HG03280 (cell line): Measurements from ENCODE around the gene ZFYVE27.

Experiments used
- ATAC-seq: cut with Tn5 transposase; IDR thresholded peaks from one replicate; pipeline ENCODE4 v1.9.1; 2021; ENCODE audit warnings: mild to moderate bottlenecking, moderate library complexity; ENCODE audit not compliant: unreplicated experiment

ZFYVE27 gene

DNA sequence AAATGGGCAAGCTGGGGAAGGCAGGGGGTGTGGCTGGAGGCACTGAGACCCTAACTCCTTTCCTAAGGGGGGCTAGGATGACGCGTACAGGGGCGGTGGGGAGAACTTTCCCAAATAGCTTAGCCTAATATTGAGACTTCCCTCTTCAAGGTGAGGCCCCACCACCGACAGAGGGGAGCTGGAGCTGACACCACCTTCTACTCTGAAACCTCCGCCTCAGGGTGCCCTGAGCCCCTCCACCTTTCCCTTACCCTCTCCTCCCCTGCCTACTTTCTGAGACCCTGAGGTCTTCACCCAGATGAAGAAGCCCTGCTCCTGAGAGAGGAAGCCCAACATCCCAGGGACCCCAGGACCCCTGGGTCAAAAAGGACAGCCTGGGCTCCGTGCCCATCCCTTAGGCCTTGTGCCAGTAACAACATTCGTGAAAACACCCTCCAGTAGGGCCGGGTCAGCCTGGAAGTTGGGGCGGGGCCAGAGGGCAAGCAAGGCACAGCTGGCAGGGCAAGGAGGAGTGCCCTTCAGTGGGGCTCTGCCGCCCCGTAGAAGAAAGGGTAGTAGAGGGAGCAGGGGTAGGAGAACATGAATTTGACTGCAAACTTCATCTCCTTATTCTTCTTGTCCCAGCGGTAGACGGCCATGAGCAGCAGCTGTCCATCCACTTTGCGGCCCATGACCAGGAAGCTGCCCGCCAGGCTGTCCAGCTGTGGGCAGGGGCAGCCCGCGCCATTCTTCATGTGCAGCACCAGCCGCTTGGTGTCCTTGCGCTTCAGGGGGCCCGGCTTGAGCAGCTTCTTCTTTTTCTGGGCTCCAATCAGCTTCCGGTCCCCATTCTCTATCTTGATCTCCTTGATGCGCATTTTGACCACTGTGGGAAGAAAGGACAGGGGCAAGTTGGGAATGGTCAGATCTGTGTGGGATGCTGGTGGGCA is 30.3 kb downstream of the ZFYVE27 start:
- ATAC-seq: no peak

DNA sequence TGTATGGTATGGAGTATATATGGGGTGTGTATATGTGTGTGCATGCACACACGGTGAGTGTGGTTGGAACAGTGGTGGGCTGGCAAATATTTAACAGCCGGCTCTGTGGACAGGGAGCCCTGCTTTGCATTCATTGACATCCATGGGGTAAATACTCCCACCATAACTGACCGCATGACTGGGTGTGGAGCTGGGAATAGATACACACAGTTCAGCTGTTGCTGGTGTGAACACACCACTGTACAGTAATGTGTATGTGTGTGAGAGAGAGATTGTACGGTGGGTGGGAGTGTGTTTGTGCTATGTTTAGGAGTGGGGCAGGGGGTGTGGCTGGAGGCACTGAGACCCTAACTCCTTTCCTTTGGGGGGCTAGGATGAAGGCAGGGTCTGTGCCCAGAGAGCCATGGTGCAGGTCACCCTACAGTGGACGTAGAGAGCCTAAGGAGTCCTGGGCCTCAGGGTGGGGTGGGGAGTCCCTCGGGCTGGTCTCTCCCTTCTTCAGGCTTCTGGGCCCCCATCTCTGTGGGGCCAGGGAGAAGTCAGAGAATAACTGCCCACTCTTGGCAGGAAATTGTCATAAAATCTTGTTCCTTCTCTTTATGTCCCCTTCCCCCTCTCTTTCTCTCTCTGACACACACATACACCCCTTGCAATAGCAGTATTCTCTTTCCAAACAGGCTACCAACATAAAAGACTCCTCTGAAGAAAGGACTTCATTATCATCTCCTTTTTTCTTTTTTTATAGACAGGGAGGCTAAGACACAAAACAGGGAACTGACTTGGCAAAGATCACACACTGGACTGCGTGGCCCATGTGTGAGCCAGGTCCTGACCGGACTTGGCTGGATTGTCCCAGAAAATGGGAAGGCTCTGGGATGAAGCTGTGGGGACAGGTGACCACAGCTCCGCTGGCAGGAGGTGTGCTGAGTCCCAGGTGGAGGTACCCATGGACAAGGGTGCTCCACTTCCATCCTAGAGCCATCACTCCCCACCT is 31.7 kb downstream of the ZFYVE27 start:
- ATAC-seq: no peak

DNA sequence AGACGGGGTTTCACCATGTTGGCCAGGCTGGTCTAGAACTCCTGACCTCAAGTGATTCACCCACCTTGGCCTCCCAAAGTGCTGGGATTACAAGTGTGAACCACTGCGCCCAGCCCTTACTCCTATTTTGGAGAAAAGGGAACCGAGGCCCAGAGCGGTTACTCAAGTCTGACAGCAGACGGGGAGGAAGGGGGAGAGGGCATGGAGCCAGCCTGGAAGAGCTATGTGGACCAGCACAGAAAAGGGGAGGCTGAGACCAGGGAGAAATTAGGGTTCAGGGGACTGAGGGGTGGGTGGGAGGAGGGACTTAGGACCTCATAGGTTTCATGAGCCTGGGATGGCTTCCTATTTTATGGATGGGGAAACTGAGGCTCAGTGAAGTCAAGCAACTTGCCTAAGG is 33.3 kb downstream of the ZFYVE27 start:
- ATAC-seq: no peak

DNA sequence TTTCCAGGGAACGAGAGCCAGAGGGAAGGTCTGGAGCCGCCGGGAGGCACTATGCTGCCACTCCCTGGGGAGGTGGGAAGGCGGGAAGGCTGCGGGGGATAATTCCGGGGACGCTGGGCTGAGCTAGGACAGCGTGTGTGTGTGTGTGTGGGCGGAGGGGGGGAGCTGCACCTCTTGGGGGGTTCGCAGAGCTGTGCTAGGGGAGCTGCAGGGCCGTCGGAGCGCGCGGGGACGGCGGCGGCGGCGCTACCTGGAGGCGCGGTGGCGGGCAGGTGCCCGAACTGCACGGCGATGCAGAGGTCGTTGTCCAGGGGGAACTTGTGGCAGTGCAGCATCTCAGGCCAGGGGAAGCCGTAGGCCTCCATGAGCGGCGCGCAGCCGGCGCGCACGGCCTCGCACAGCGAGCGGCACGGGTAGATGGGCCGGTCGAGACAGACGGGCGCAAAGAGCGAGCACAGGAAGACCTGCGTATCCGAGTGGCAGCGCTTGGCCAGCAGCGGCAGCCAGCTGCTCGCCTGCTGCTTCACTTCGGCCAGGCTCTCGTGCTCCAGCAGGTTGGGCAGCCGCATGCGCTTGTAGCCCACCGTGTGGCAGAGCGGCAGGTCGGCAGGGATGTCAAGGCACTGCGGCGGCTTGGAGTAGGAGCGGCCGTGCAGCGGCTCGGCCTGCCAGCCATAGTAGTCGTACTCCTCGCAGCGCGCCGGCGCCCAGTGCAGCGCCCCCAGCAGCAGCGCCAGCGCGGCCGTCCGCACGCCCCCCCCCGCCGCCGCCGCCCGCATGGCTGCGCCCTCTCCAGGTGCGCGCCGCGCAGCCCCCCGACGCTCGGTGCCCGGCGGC is 34.3 kb downstream of the ZFYVE27 start:
- no peak for ATAC-seq

DNA sequence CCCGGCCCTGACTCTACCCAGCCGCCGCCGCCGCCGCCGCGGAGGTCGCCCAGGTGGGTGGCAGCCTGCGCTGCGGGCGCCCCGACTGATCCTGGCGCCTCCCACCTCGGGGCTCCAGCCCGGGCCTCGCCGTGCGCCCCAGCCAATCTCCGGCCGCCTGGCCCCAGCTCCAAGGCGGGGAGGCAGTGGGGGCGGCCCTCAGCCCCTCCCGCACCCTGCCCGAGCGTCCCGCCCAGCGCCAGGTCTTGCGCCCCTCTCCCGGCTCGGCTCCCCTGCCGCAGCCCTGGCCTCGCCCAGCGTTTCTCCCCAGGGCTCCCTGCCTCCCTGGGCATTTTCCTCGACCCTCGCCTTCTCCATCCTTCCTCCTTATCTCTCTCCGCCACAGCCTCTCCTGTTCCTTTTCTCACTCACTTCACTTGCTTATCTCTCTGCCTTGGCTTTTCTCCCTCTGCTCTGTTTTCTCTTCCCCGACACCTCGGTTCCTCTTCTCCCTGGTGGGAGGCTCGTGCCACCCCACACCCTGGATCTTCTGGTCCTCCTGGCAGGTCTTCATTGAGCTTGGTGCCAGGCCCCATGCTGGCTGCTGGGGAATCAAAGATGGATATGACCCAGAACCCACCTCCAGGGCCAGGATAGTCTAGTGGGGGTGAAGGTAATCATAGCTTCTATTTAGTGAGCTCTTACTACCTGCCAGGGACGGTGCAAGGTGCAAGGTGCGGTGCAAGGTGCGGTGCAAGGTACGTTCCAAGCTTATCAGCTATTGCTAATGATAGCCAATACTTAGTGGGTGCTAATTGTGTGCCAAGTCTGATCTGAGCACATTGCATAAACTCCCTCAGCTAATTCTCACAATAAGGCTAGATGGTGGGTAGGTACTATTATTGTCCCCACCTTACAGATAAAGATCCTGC is 35.2 kb downstream of the ZFYVE27 start, which contains the start of gene SFRP5:
Gene SFRP5, minus strand, starts transcription at position 87 of the 911 bp plus-strand sequence. CDS start 166 bp downstream, outside the sequence.
- ATAC-seq: no peak

DNA sequence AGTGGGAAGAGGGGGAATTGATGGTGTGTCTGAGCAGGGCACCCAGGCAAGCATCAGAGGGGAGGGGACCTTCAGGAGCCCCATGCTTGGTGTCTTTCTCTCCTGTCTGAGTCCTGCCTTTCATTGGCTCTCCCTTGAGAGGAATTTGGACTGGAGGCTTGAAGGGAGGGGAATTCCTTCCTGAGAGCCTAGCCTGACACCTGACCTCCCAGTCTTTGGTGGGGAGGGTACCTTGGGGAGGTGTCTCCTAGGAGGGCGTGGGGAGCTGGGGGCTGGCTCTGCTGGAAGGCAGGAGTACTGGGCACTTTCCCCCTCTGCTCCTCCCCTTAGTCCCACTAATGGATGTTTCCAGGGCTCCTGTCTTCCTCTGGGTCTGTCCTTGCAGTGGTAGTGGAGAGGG is 36.2 kb downstream of the ZFYVE27 start:
- ATAC-seq: no peak

DNA sequence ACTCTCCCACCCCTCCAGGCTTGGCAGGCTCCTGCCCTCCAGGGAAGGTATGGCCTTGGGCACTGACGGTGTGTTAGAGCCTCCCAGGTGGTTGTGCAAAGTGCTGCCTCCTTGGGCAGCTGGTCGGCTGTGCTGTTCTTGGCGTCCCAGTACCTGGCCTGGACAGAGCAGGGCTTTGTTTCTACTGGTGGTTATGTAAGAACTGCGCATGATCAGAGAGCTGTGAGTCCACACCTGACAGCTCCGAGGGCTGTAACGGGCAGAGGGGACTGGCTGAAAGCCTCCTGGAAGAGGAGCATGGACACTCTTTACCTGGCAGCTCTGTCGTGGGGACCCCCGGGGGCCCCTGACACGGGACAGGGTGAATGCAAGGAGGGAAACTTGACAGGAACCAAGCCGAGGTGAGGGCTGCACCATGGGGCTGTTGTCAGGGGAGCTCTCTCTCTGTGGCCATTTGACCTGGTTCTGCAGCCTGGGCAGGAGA is 37.9 kb downstream of the ZFYVE27 start:
- no peak for ATAC-seq

DNA sequence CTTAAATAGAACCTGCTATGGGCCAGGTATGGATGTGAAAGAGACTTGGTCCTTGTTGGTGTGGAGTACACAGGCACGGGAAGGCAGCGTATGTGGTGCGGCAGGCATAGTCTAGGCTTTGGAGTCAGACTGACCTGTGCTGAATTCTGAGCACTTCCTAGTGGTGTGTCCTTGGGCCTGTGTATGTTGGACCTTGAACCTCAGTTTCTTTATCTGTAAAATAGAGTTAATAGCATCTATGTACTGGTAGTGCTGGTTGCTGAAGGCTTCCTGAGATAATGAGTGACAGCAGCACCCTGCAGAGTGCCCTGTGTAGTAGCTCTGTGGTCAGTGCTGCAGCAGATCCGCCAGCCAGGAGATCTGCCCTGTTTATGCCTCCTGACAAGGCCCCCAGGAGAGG is 40.2 kb downstream of the ZFYVE27 start:
- no peak for ATAC-seq

DNA sequence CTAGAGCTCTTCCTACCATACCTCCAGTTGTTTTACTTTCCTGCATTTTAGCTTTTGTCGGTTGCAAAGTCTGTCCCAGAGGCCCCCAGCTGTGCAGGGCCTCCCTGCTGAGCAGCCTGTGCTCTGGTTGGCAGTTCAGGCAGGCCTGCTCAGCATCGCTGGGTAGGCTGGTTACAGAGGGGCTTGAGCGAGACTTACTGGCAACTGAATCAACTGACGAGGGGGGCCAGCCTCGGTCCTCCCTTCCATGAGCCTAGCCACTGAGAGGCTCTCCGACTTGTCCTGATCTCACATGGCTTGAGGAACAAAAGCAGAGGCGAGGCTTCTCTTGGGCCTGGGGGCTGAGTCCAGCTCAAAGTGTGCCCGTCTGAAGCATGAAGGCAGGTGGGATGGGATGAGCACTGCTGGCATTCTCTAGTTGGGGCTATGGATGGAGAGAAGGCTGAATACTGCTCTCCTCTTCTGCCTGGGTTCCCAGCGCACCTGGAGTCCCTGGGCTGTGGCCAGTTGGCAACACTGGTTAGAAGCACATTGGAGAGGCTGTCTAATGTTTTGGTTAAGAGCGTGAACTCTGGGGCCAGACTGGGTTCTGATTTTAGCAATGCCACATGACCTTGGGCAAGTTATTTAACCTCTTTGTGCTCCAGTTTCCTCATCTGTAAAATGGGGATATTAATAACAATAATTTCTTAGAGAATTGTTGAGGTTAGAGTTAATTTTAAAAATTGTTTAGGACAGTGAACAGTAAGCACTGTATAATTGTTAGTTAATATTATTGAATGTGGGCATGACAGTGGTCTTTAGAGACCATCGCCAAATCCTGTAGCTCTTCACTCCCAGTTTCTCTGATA is 41.7 kb downstream of the ZFYVE27 start:
- no peak for ATAC-seq

DNA sequence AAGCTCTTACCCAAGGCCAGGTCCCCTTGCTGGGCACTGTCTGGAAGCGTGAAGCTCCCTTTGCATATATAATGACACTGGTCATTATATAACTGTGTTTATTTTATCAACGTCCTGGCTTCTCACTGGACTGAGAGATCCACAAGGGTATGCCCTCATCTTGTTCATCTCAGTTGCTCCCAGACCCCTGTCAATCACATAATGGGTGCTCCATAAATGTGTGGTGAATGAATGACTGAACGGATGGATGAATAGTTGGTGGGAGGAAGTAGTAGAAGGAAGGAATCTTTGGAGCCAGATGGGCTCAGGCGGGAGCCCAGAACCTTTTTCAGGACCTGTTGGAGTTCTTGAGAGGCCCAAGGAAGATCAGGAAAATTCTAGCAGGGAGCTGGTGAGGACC is 42.6 kb downstream of the ZFYVE27 start:
- ATAC-seq: no peak

DNA sequence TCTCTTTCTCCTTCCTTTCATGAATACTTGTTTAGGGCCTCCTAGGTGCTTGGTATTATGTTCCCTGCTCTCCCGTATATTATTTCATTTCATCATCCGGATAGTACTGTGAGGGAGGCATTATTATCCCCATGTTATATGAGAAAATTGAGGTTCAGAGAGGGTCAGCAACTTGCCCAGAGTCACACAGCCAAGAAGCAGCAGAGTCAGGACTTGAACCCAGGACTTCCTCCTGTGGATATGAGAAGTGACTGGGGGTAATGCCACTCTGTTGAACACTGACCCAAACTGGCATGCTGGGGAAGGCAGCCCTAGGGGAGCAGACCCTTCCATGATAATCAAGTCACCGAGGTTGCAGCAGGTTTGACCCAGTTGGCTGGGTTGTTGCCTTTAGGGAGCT is 43.0 kb downstream of the ZFYVE27 start:
- no peak for ATAC-seq

DNA sequence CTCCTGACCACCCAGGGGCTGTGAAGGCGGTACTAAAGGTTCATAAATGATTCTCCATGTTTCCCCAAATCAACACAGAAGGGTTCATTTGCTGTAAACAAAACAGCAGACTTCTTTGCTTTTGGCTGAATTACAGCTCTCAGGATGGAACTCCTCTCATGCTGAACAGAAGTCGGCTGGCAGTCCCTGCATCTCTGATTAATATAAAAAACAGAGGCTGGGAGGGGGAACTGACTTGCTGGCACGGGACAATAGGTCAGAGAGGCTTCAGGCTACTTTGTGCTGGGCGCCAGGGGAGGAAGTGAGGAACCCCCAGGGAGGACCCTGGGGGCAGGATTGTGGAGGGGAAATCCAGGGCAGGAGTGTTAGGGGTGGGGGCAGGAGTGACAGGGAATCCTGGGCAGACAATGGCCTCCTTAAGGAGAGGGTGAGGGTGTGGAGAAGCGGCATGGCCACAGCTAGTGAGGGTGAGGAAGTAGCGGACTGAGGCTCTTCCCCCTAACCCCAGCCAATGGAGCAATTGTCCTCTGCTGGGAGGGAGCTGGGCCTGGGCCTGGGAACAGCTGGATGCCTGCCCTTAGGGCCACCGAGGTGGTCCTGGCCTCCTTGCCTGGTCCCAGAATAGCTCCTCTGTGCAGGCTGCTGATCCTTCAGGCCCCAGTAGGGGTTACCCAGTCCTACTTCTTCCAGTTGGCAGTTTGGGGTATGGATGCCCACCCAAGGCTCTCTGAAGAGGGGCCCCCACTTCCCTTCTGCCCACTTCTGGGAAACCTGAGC is 44.1 kb downstream of the ZFYVE27 start:
- ATAC-seq: no peak

DNA sequence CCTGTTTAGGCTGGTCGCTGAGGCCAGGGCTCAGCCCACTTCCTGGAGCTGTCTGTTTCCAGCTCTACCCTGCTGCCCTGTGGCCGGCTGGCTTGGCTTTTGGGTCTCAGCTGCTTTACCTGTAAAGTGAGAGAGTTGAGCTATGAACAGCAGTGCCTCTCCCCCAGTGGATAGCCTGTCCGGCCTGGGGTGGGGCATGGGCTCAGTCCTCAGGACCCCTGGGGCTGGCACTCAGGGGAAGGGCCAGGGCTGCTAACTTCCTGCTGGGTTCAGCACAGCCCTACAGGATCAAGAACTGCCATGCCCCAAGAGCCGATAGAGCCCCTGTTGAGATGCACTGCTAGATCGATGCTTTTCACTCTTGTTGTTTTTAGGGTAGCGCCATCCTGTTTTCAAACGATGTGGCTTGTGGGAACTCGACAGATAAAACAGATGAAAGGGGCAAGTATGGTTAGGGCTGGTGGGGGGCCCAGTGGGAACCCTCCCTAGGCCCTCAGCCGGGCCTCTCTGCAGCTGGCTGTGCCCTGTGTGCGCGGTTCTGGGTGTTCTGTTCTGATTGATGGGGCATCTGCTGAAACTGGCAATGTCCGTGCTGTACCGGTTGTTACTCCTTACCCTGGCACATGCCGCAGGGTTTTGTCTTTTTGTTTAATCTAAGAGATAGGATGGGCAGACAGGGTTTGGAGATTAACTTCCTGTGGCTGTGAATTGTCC is 44.8 kb downstream of the ZFYVE27 start:
- no peak for ATAC-seq

DNA sequence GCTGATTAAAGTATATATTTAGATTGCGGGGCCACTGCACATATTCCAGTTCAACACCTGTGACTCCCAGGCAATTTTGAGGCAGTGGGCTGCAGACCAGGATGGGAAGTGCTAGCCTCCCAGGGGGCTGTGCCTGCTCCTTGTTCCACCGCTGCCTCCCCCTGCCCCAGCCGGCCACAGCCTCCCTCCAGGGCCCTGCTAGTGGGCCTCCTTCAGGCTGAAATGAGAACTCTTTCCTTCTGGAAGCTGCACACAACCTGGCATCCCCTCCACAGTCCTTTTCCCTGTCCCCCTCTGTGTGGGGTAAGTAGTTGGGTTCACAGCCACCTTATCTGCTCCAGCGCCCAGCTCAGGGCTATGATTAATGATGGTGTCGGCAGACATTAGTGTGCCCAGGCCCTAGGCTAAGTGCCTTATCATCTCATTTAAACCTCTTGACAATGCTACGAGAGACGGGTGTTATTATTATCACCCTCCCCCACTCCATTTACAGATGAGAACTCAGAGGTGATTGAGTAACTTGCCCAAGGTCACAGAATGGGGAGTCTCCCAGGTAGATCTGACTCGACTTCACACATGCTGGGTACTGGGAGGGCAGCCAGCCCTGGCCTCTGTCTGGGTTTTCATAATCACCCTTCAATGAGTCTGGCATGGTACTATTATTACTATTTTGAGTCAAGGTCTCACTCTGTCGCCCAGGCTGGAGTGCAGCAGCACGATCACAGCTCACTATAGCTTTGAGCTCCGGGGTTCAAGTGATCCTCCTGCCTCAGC is 45.7 kb downstream of the ZFYVE27 start:
- ATAC-seq: no peak

DNA sequence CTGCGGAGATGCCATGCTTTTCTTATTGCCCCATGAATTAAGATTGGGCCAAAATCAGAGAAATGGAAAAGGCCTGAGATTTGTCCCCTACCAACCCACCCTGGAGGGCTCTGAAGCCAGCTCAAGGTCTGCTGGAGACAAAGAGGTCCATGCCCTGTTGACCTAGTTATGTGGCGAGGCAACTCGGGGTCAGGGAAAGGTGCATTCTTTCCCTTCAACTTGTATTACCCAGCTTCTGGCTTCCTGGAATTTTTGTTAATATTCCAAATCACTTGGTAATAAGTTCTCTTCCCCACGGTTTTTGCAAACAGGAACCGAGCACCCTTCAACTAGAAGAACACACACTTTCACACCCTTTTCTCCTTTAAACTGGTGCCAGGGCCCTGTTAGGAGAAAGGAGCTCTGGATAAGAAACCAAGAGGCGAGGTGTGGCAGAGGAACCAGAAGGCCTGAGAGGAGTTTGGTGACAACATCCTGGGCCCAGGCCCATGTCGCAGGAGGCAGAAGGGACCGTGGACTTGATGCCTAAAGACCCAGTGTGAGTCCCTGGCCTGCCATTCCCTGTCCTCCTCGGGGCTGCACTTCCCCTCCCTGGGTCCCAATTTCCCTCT is 47.4 kb downstream of the ZFYVE27 start:
- no peak for ATAC-seq

DNA sequence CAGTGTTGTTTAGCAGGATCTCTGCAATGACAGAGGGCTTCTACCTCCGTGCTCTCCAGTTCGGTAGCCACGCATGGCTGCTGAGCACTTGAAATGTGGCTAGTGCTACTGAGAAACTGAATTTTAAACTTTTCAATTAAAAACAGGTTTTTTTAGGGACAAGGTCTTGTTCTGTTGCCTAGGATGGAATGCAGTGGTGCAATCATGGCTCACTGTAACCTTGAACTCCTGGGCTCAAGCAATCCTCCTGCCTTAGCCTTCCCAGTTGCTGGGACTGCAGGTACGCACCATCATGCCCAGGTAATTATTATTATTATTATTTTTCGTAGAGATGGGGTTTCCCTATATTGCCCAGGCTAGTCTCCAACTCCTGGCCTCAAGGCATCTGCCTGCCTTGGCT is 48.3 kb downstream of the ZFYVE27 start:
- no peak for ATAC-seq
